ENCODE data around the gene CIBAR2. TPM values are rescaled to one million over a fixed set of nuclear protein-coding genes. Genes with fewer than 3 reads are reported as not detected.

The CIBAR2 gene
- total and polyA plus RNA-seq, 10 of the 15 experiments (the other 5 are each of a cell fraction or from before 2014, with no cell fraction given): 0.05 to 0.16 (median 0.07) TPM; not detected in 7

DNA sequence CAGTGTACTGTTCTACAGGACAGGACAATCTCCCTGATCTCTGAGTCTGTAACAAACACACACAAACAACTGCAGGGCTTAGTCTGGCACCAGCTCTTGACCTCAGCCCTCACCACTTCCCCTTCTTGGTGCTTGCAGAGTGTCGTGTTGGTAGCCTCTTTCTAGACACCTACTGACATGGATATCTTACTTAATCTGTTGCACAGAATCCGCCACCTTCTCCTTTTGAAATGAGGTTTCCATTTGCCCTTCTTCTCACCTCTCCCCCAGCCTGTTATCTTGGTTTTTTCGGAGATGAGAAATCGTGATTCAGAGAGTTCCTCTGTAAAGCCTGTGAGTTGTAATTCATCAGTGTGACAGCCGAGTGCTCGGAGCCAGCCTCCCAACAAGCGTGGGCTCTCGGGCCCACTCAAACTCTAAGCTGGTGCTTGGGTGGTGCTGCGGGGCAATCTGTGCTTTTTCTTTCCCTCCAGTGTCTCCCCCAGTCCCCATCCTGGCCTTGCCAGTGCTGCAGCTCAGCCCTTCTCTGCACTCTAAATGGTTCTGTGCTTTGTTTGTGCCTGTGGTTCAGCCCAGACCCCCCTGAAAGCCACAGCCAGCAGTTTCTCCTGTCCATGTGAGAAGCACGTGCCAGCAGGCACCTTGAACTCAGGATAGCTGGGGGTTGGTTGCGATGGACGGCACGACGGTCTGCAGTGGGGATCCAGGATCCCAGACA lies 56.6 kb downstream of the CIBAR2 start (continued):
- TF ChIP-seq ELK1 (IDR thresholded peaks at IDR 0.05; ENCODE audit: low read depth, low read length) (no peak), CHD2 (IDR thresholded peaks at IDR 0.05; ENCODE audit: borderline replicate concordance, low read depth, low read length) (peak; percentile 58; the same call in 1 of the 2 replicates), TCF3 (IDR thresholded peaks at IDR 0.05; ENCODE audit: borderline replicate concordance, insufficient read depth, low read depth, low read length) (no peak), IRF4 (IDR thresholded peaks at IDR 0.05; ENCODE audit: low read depth, low read length) (peak; percentile 42; the same call in 1 of the 2 replicates), SIX5 (IDR thresholded peaks at IDR 0.05; ENCODE audit: low read depth, low read length, severe bottlenecking) (no peak), STAT1 (conservative IDR thresholded peaks at IDR 0.05) (no peak), HDAC6 (IDR thresholded peaks at IDR 0.05; ENCODE audit: unreplicated experiment) (no peak), KAT2A (conservative IDR thresholded peaks at IDR 0.05; ENCODE audit: control insufficient read depth, low read depth, low read length) (no peak), ZNF24 (IDR thresholded peaks at IDR 0.05) (no peak), BMI1 (IDR thresholded peaks at IDR 0.05; ENCODE audit: borderline replicate concordance) (peak; percentile 22; the same call in 1 of the 2 replicates), BCL11A (IDR thresholded peaks at IDR 0.05; ENCODE audit: low read depth, low read length) (peak; percentile 63), PAX8 (IDR thresholded peaks at IDR 0.05) (no peak)
- TF ChIP-seq, protein P1, sequence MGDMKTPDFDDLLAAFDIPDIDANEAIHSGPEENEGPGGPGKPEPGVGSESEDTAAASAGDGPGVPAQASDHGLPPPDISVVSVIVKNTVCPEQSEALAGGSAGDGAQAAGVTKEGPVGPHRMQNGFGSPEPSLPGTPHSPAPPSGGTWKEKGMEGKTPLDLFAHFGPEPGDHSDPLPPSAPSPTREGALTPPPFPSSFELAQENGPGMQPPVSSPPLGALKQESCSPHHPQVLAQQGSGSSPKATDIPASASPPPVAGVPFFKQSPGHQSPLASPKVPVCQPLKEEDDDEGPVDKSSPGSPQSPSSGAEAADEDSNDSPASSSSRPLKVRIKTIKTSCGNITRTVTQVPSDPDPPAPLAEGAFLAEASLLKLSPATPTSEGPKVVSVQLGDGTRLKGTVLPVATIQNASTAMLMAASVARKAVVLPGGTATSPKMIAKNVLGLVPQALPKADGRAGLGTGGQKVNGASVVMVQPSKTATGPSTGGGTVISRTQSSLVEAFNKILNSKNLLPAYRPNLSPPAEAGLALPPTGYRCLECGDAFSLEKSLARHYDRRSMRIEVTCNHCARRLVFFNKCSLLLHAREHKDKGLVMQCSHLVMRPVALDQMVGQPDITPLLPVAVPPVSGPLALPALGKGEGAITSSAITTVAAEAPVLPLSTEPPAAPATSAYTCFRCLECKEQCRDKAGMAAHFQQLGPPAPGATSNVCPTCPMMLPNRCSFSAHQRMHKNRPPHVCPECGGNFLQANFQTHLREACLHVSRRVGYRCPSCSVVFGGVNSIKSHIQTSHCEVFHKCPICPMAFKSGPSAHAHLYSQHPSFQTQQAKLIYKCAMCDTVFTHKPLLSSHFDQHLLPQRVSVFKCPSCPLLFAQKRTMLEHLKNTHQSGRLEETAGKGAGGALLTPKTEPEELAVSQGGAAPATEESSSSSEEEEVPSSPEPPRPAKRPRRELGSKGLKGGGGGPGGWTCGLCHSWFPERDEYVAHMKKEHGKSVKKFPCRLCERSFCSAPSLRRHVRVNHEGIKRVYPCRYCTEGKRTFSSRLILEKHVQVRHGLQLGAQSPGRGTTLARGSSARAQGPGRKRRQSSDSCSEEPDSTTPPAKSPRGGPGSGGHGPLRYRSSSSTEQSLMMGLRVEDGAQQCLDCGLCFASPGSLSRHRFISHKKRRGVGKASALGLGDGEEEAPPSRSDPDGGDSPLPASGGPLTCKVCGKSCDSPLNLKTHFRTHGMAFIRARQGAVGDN (IDR thresholded peaks at IDR 0.05): no peak
